HG02840 (cell line): Measurements from ENCODE around the gene LHX6.

Experiments
- ATAC-seq: cut with Tn5 transposase; IDR thresholded peaks from one replicate; pipeline ENCODE4 v1.9.1; 2021; ENCODE audit warnings: mild to moderate bottlenecking, moderate library complexity, moderate number of reproducible peaks; ENCODE audit not compliant: unreplicated experiment, low FRiP score

LHX6 gene

DNA sequence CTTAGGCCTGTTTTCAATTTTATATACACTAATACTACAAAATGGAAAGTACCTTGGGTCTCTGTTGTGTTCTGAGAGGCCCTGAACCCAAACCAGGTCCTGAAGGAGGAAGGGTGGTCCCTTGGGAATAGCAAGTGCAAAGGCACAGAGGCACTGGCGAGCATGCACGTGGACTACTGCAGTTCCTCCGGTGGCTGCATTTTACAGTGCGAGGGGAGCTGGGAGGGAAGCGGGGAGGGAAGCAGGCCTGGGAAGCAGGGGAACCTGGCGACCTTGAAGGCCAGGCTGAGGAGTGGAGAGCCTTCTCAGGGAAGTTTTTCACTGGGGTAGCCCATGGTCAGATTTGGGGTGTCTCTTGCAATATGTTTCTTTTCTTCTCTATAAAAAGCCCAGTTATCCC is 35.1 kb downstream of the LHX6 start:
- ATAC-seq = no peak

GRCh38 chr9:122192914-122193525 is 35.7 kb downstream of the LHX6 start:
- no peak for ATAC-seq

- ATAC-seq = no peak
These were observed 36.4 kb downstream of the LHX6 start for GRCh38 chr9:122192261-122192875.

- ATAC-seq = no peak
These were observed 37.2 kb downstream of the LHX6 start for GRCh38 chr9:122191584-122191983.

GRCh38 chr9:122190597-122191381 is 38.0 kb downstream of the LHX6 start:
- ATAC-seq = no peak

- no peak for ATAC-seq
These were observed 40.4 kb downstream of the LHX6 start for GRCh38 chr9:122188369-122188768.

DNA sequence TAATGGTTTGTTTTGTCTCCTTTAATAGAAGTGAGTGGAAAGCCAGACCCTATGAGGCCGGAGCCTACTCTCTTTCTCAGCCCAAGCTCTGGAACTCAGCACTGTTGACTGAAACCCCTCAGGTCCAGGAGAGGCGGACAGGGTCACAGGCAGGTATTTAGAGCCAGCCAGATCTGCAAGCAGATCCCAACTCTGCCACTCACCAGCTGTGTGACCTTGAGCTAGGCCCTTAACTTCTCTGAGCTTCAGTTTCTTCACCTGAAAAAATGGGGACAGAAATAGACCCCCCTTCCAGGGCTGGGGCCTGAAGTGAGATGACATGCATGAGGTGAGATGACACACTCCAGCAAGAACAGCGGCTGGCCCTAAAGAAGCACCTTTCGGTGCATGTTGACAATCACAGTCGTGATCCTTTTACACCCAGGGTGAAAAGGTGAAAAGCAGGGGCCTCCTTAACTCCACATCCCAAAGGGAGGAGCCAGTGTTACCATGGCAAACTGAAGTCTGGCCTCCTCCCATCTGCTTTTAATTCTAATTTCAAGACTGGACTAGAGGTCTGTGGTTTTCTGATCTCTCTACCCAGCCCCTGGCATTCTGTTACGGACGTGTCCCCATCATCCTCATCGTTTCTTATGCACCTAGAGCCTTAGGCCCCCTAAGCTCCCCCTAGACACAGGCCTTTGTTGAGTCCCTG is 41.8 kb downstream of the LHX6 start:
- ATAC-seq = no peak

GRCh38 chr9:122186301-122186700 is 42.5 kb downstream of the LHX6 start:
- no peak for ATAC-seq

GRCh38 chr9:122184551-122184950 is 44.2 kb downstream of the LHX6 start:
- ATAC-seq = no peak

DNA sequence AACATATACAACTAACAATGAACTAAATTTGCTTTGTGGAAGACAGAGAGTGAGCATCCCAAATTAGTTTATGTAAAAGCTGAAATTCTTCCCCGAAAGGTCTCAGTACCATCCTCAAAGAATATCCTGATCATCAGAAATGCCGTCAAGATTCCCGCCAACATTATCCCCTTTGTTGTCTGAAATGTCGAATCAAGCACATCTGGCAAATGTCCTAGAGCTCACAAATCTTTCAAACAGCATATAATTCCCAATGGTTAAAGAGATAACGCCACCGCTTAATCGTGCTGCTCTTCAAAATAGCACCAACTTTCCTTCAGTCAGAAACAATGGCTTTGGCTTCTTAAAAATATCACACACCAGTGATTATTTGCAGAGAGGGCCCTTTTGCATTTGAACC is 45.3 kb downstream of the LHX6 start:
- no peak for ATAC-seq

- no peak for ATAC-seq
These were observed 48.1 kb downstream of the LHX6 start for GRCh38 chr9:122180633-122181032.

DNA sequence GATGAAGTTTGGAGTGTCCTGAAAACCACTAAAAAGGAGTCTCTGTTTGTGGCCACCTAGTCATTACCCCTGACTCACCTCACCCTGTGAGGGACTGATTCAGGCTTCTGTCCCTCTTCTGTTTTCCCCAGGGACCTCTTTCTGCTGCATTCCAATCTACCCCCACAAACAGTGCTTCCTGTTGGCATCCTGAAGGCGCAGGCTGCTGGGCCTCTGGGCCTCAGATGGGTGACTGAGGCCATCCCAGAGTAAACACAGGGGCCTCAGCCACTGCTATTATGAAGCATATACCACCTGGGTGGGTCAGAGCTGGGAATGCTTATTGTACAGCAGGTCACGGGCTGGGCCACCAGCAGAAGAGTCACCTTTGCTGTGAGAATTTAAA is 49.1 kb downstream of the LHX6 start:
- ATAC-seq = no peak

GRCh38 chr9:122179054-122179689 is 49.6 kb downstream of the LHX6 start:
- ATAC-seq = no peak

GRCh38 chr9:122176916-122177315 is 51.8 kb downstream of the LHX6 start:
- ATAC-seq = no peak

DNA sequence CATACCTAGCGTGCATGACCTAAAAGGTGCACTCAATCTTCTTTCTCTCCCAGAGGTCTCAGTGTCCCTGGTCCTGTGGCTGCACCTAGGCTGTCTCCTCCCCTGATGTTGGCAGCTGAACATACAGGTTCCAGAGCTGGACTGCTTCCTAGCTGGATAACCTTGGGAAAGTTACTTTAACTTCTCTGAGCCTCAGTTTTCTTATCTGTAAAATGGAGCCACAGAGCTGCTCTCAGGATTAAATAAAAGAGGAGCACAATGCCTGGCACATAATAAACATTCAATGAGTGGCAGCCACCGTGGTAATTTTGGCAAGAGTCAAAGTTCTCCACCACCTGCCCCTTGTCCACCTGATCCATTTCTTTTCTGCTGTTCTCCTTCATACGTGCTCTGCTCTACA is 55.1 kb downstream of the LHX6 start:
- ATAC-seq = no peak

GRCh38 chr9:122172131-122172530 is 56.6 kb downstream of the LHX6 start:
- no peak for ATAC-seq

DNA sequence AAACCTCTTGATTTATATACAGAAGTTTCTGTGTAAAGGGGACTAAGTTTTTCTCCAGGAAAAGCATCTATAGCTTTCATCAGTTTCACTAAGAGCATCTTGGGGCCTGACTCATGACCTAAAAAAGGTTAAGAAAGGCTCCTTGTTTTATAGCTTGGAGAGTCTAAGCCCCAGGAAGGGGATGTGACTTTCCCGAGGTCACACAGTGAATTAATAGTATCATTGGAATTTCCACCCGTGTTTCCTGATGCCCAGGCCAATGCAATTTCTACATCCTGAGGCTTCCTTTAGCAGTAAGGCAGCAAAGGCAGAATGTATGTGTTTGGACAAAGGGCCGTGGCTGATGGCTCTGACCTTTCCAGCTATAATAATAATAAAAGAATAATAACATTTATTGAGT is 60.4 kb downstream of the LHX6 start:
- no peak for ATAC-seq

- ATAC-seq = no peak
These were observed 64.5 kb downstream of the LHX6 start for GRCh38 chr9:122164286-122164685.

- no peak for ATAC-seq
These were observed 66.3 kb downstream of the LHX6 start for GRCh38 chr9:122162415-122162814.

DNA sequence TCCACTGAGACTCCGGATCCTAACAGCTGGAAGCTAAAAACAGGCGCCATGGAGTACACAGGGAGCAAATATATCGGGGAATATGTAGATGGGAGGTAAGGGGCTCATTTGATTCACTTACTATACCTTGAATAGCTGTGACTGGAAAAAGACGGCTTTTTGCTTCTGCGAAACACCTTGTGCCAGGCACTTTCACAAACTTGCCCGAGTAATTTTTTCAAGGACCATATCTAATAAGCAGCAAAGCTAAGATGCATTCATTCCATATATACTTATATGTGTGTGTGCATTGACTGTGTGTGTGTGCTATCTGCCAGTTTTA is 68.9 kb downstream of the LHX6 start:
- no peak for ATAC-seq
